OCI-LY7 (cell line): ENCODE measurements around the gene CEP104. TPM values are rescaled to one million over a fixed set of nuclear protein-coding genes. Genes with fewer than 3 reads are reported as not detected.

Source experiments
- BruUV-seq: library from RNA; stranded (reverse); fragments of 400-500 nt; replicated peaks from 2 replicates; lab custom pipeline; 2021; lab: Mats Ljungman, UMichigan
- CTCF ChIA-PET: fragments of 300-600 bp; sonication (Branson Sonifier 250); formaldehyde crosslinking; loops from one replicate; lab custom pipeline; 2022; ENCODE audit warnings: antibody characterized with exemption; ENCODE audit not compliant: unreplicated experiment; lab: Charles Lee
- POLR2A ChIA-PET: fragments of 300-600 bp; sonication (Branson Sonifier 250); formaldehyde crosslinking; loops from one replicate; lab custom pipeline; 2022; ENCODE audit warnings: antibody characterized with exemption; lab: Charles Lee
- DNase-seq: peaks from one replicate; pipeline ENCODE4 v3.0.0-alpha.2; 2015; ENCODE audit warnings: low spot score
- H2AFZ ChIP-seq: fragments of 200-600 bp; sonication (generic), shearing (Covaris generic); 2 replicates; pipeline ENCODE4 v1.6.1; 2014; ENCODE audit warnings: mild to moderate bottlenecking, antibody characterized with exemption, low read length, moderate library complexity
- H3K27ac ChIP-seq: fragments of 200-600 bp; sonication (generic); 2 replicates; pipeline ENCODE4 v1.5.1; 2014; ENCODE audit warnings: mixed run types, low read depth, mild to moderate bottlenecking, moderate library complexity, low read length, inconsistent platforms; ENCODE audit not compliant: poor library complexity, severe bottlenecking
- H3K36me3 ChIP-seq: fragments of 200-600 bp; sonication (generic); 2 replicates; pipeline ENCODE4 v1.6.1; 2014; ENCODE audit warnings: mild to moderate bottlenecking, antibody characterized with exemption, low read length, moderate library complexity, mixed read lengths; ENCODE audit not compliant: insufficient read depth
- H3K4me1 ChIP-seq: fragments of 200-600 bp; sonication (generic); 2 replicates; pipeline ENCODE4 v1.5.1; 2014; ENCODE audit warnings: mild to moderate bottlenecking, low read length; ENCODE audit not compliant: insufficient read depth, poor library complexity, severe bottlenecking
- H3K4me2 ChIP-seq: fragments of 200-600 bp; sonication (generic); 2 replicates; pipeline ENCODE4 v1.6.1; 2014; ENCODE audit warnings: mild to moderate bottlenecking, low read length
- H3K4me3 ChIP-seq: fragments of 200-600 bp; sonication (generic); 2 replicates; pipeline ENCODE4 v1.5.1; 2014; ENCODE audit warnings: mild to moderate bottlenecking, low read depth, low read length; ENCODE audit not compliant: poor library complexity, severe bottlenecking
- H3K79me2 ChIP-seq: fragments of 200-600 bp; sonication (generic); 2 replicates; pipeline ENCODE4 v1.6.1; 2016; ENCODE audit warnings: low read depth, mild to moderate bottlenecking, low read length, moderate library complexity, mixed read lengths; ENCODE audit not compliant: insufficient read depth
- H3K9me2 ChIP-seq: fragments of 200-600 bp; sonication (generic); 2 replicates; pipeline ENCODE4 v1.6.1; 2016; ENCODE audit warnings: mild to moderate bottlenecking, low read length, mixed read lengths; ENCODE audit not compliant: insufficient read depth
- H3K9me3 ChIP-seq: fragments of 200-600 bp; sonication (generic); 2 replicates; pipeline ENCODE4 v1.6.1; 2014; ENCODE audit warnings: mild to moderate bottlenecking, mixed run types, low read length, mixed read lengths
- H4K20me1 ChIP-seq: fragments of 200-600 bp; sonication (generic); 2 replicates; pipeline ENCODE4 v1.6.1; 2014; ENCODE audit warnings: mild to moderate bottlenecking, antibody characterized with exemption, low read length, moderate library complexity, mixed read lengths; ENCODE audit not compliant: insufficient read depth
- EZH2phosphoT487 ChIP-seq: fragments of 200-600 bp; sonication (generic); IDR thresholded peaks from 2 replicates; pipeline ENCODE4 v1.6.1; 2018; ENCODE audit warnings: low read depth, borderline replicate concordance, mild to moderate bottlenecking, mixed run types, antibody characterized with exemption, low read length, moderate library complexity, mixed read lengths
- intact Hi-C: fragments of 100-400 bp; cut with micrococcal nuclease; formaldehyde crosslinking; loops from one replicate; pipeline ENCODE4 v1.10.0; 2022; ENCODE audit not compliant: unreplicated experiment
- total RNA-seq, 2 experiments: library from RNA; depleted of rRNA in 1 of 2; stranded (reverse); fragments of >200 nt in 1 of 2; shearing (Covaris generic) in 1 of 2; gene quantifications; 2 replicates each; pipeline ENCODE4 v1.2.3, GENCODE V29; 2014 to 2022
- TF ChIP-seq, protein P1 (sequence below): fragments of 200-600 bp; sonication (generic); conservative IDR thresholded peaks from 2 replicates; pipeline ENCODE4 v1.5.1; 2014; ENCODE audit warnings: mild to moderate bottlenecking, antibody characterized with exemption, low read length, moderate library complexity, mixed read lengths

Gene CEP104
- total RNA-seq, 2 experiments from 2014 or later: 26.8 to 71.0 TPM

DNA sequence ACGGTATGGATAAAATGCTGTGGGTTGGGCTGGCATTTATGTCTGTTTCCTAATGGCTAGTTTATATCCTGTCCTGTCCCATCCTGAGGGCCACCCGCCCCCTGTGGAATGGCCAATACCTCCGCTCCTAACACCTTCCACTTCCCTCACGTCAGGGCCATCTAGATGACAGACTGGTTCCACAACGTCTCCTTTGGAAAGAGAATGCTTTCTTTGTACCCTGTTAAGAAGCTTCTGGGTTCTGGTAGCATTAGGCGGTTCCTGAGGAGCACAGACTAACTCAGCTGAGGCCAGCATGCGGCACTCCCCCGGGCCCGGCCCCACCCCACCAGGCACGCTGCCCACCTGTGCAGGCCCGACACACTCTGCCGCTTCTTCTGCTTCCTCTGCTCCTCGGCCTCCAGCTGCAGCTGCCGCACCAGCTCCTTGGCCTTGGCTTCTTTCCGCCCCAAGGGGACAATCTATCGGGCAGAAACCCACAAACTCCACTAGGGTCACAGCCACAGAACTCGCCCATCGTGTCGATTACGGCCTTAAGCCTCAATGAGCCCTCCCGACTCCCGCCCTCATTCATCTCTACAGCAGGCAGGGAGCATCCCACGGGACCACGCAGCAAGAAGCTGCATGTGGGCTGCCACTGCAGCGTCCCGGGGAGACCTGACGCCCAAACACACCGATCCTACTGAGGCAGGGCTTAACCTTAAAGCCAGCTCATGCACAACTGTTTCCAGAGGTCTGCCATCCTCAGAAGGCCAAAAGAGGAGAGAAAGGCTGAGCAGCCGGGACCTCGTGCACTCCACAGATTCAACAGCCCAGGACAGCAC is 73.1 kb downstream of the CEP104 start:
- intact Hi-C loops: no loop called here
- H3K9me2 ChIP-seq: no peaks in the 10 kb centered on the region
- no peaks in the 10 kb centered on the region for H3K4me1 ChIP-seq
- POLR2A ChIA-PET: no interaction called here
- CTCF ChIA-PET: no interaction called here
- no peak overlapping the region for H2AFZ ChIP-seq
- H3K27ac ChIP-seq: no peak overlapping the region
- H3K36me3 ChIP-seq: peaks cover 99% of the 10 kb centered on the region
- H4K20me1 ChIP-seq: peaks cover 3% of the 10 kb centered on the region; the same call in 1 of the 2 replicates
- no TSS peak for BruUV-seq
- H3K79me2 ChIP-seq: no peaks in the 10 kb centered on the region
- DNase-seq: no peak
- H3K9me3 ChIP-seq: no peaks in the 10 kb centered on the region
- no peak for TF ChIP-seq EZH2phosphoT487
- TF ChIP-seq, protein P1, sequence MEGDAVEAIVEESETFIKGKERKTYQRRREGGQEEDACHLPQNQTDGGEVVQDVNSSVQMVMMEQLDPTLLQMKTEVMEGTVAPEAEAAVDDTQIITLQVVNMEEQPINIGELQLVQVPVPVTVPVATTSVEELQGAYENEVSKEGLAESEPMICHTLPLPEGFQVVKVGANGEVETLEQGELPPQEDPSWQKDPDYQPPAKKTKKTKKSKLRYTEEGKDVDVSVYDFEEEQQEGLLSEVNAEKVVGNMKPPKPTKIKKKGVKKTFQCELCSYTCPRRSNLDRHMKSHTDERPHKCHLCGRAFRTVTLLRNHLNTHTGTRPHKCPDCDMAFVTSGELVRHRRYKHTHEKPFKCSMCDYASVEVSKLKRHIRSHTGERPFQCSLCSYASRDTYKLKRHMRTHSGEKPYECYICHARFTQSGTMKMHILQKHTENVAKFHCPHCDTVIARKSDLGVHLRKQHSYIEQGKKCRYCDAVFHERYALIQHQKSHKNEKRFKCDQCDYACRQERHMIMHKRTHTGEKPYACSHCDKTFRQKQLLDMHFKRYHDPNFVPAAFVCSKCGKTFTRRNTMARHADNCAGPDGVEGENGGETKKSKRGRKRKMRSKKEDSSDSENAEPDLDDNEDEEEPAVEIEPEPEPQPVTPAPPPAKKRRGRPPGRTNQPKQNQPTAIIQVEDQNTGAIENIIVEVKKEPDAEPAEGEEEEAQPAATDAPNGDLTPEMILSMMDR: no peak
- no peak overlapping the region for H3K4me2 ChIP-seq
- H3K4me3 ChIP-seq: no peak overlapping the region

DNA sequence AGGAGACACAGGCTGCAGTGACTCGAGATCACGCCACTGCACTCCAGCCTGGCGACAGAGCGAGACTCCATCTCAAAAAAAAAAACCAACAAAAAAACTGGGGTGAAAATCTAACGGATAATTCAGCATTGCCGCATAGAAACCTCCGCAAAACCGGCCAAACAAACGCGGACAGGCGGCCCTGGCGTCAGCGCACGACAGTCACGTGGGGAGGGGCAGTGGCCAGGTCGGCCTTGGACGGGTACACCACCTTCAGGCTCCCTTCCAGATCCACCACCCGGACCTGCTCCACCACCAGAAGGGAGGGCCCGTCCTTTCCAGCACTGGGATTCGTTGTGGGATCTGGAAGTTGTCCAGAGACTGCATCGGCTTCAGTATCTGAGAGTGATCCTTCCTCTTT is 76.1 kb downstream of the CEP104 start:
- Histone ChIP-seq H2AFZ (no peak overlapping the region), H3K79me2 (no peaks in the 10 kb centered on the region), H3K36me3 (peaks cover 73% of the 10 kb centered on the region), H3K27ac (no peak overlapping the region), H3K4me1 (no peaks in the 10 kb centered on the region), H4K20me1 (0 out of 2 replicates have a peak, but pooled peaks cover 3% of the 10 kb centered on the region), H3K4me3 (no peak overlapping the region), H3K9me2 (no peaks in the 10 kb centered on the region), H3K9me3 (no peaks in the 10 kb centered on the region), H3K4me2 (no peak overlapping the region)
- TF ChIP-seq, protein P1: no peak
- no peak for TF ChIP-seq EZH2phosphoT487
- CTCF ChIA-PET: no interaction called here
- DNase-seq: no peak
- no TSS peak for BruUV-seq
- intact Hi-C loops: no loop called here
- POLR2A ChIA-PET: no interaction called here

DNA sequence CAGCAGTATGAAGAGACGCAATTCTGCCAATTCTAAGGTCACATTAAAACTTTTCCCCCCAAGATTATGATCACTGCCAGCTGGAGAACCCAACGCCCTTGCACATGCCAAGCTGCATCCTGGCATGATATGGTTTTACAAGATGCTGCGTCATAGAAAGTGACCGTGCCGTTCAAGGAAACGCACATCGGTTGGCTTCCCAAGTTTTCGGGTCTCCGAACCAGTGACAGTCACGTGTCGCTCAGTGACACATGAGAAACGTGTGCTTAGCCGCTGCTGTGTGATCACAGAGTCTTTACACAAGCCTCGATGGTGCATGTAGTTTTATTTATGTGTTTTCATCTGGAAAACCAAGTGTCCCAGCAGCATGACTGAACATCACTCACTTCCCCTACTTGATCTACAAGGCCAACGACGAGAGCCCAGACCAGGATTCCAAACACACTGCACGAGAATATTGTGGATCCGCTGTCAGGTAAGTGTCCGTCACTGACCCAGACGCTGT is 77.0 kb downstream of the CEP104 start:
- no peak overlapping the region for H3K27ac ChIP-seq
- POLR2A ChIA-PET: no interaction called here
- no peaks in the 10 kb centered on the region for H3K79me2 ChIP-seq
- H3K9me2 ChIP-seq: no peaks in the 10 kb centered on the region
- no peaks in the 10 kb centered on the region for H3K9me3 ChIP-seq
- no peak for DNase-seq
- H3K4me1 ChIP-seq: peaks cover 8% of the 10 kb centered on the region
- H3K4me2 ChIP-seq: no peak overlapping the region
- intact Hi-C loops: no loop called here
- no TSS peak for BruUV-seq
- no peaks in the 10 kb centered on the region for H4K20me1 ChIP-seq
- H2AFZ ChIP-seq: no peak overlapping the region
- H3K4me3 ChIP-seq: no peak overlapping the region
- CTCF ChIA-PET: no interaction called here
- peaks cover 64% of the 10 kb centered on the region for H3K36me3 ChIP-seq
- TF ChIP-seq EZH2phosphoT487: no peak
- TF ChIP-seq, protein P1: no peak
